GM23248 (cell line): ENCODE results near the gene AADACL4.

Experiments used
- EZH2 ChIP-seq: fragments of 200-600 bp; sonication (generic); IDR thresholded peaks from 2 replicates; pipeline ENCODE4 v1.6.1; 2018; ENCODE audit warnings: antibody characterized with exemption, mild to moderate bottlenecking; ENCODE audit not compliant: insufficient read depth, poor library complexity, severe bottlenecking
- EZH2phosphoT487 ChIP-seq: fragments of 200-600 bp; sonication (generic); IDR thresholded peaks from 2 replicates; pipeline ENCODE4 v1.6.1; 2018; ENCODE audit warnings: antibody characterized with exemption, moderate library complexity, mild to moderate bottlenecking, low read depth; ENCODE audit not compliant: insufficient read depth

GRCh38 chr1:12625276-12625675 is 18.6 kb upstream of the AADACL4 start:
- TF ChIP-seq EZH2 (no peak), EZH2phosphoT487 (no peak)
